ENCODE results near the gene SIGLEC11. TPM values are rescaled to one million over a fixed set of nuclear protein-coding genes. Genes with fewer than 3 reads are reported as not detected.

Gene SIGLEC11
- total and polyA plus RNA-seq, 4 donors, result 0.49 to 8.9 (median 3.3) TPM

DNA sequence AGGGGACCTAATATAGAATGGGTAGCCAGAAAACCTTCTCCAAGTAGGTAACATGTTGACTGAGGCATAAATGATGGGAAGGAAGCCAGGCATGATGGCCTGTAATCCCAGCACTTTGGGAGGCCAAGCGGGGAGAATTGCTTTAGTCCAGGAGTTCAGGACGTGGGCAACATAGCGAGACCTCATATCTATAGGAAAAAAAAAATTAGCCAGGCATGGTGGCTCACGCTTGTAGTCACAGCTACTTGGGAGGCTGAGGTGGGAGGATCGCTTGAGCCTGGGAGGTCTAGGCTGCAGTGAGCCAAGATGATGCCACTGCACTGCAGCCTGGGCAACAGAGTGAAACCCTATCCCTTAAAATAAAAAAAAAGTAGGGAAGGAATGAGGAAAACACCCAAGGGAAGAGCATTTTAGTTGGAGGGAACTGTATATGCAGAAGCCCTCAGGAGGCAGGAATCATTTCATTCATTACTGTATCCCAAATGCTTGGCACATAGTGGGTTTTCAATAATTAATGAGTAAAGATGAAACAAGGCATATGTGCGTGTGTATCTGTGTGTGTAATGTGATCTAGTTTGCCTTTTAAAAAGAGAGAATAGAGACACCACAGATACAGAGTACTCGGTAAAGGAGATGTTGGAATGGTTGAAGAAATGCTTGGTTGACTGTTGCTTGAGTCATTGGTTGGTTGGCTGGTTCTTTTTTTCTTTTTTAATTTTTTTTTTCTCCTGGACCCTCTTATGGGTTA, 29.5 kb downstream of the SIGLEC11 start:
- Histone ChIP-seq H3K27ac (ENCODE audit: low read depth in 1 of 2, low read length in 2 of 2) (peak overlapping the region in 1 of 2 donors; percentile 32), H3K36me3 (ENCODE audit: control insufficient read depth in 4 of 4, insufficient read depth in 3 of 4, low read depth in 1 of 4, low read length in 3 of 4) (peaks cover 3 to 17% (median 7%) of the 10 kb centered on the region in 4 donors), H3K4me1 (ENCODE audit: control insufficient read depth in 4 of 4, insufficient read depth in 4 of 4, low read length in 3 of 4) (peaks cover 6 to 34% (median 17%) of the 10 kb centered on the region in 4 donors), H3K9ac (ENCODE audit: low read depth in 1 of 2, low read length in 2 of 2) (no peak overlapping the region), H3K4me3 (ENCODE audit: low read depth in 1 of 3, low read length in 3 of 3) (peak overlapping the region; percentile 92 to 97 (median 95)), H3K27me3 (ENCODE audit: control insufficient read depth in 4 of 4, insufficient read depth in 4 of 4, low read length in 3 of 4) (no peaks in the 10 kb centered on the region), H3K9me3 (ENCODE audit: control insufficient read depth in 4 of 4, low read length in 3 of 4) (no peaks in the 10 kb centered on the region)
- no peak for DNase-seq (ENCODE audit: low spot score)
- TF ChIP-seq, protein P1, sequence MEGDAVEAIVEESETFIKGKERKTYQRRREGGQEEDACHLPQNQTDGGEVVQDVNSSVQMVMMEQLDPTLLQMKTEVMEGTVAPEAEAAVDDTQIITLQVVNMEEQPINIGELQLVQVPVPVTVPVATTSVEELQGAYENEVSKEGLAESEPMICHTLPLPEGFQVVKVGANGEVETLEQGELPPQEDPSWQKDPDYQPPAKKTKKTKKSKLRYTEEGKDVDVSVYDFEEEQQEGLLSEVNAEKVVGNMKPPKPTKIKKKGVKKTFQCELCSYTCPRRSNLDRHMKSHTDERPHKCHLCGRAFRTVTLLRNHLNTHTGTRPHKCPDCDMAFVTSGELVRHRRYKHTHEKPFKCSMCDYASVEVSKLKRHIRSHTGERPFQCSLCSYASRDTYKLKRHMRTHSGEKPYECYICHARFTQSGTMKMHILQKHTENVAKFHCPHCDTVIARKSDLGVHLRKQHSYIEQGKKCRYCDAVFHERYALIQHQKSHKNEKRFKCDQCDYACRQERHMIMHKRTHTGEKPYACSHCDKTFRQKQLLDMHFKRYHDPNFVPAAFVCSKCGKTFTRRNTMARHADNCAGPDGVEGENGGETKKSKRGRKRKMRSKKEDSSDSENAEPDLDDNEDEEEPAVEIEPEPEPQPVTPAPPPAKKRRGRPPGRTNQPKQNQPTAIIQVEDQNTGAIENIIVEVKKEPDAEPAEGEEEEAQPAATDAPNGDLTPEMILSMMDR (IDR thresholded peaks at IDR 0.05; ENCODE audit: low read depth, low read length, missing input control), result no peak
- TF ChIP-seq EGR1 (IDR thresholded peaks at IDR 0.05; ENCODE audit: low read depth in 2 of 2) (no peak), FOXA2 (IDR thresholded peaks at IDR 0.05) (no peak), FOXA1 (IDR thresholded peaks at IDR 0.05) (no peak), RAD21 (IDR thresholded peaks at IDR 0.05) (no peak), SP1 (IDR thresholded peaks at IDR 0.05) (no peak)
- 84% methylated on average over 7 of the region's 7 CpGs for WGBS

DNA sequence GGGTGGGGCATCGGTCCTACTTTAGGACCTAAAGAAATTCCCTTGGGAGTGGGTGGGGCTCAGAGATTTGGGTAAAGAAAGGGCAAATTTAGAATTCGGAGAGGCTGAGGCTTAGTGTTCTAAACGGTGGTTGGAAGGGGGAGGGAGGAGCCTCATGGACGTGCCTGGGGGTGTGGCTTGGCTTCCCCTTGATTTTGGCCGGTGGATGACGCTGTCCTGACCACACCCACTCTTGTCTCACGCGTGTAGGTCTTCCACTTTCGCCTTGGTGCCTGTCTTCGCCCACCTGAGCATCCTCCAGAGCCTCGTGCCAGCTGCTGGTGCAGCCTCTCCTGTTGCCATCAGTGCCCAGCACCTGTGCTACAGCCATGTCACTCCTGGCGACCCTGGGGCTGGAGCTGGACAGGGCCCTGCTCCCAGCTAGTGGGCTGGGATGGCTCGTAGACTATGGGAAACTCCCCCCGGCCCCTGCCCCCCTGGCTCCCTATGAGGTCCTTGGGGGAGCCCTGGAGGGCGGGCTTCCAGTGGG, 30.4 kb downstream of the SIGLEC11 start:
- H3K9ac ChIP-seq (ENCODE audit: low read depth in 1 of 2, low read length in 2 of 2), result no peak overlapping the region
- TF ChIP-seq RXRA (IDR thresholded peaks at IDR 0.05) (no peak), FOXA2 (IDR thresholded peaks at IDR 0.05) (no peak)
- TF ChIP-seq, protein P1 (IDR thresholded peaks at IDR 0.05; ENCODE audit: low read depth, low read length, missing input control), result no peak
- TF ChIP-seq, protein P2, sequence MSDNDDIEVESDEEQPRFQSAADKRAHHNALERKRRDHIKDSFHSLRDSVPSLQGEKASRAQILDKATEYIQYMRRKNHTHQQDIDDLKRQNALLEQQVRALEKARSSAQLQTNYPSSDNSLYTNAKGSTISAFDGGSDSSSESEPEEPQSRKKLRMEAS (IDR thresholded peaks at IDR 0.05), result no peak
- TF ChIP-seq, protein P3, sequence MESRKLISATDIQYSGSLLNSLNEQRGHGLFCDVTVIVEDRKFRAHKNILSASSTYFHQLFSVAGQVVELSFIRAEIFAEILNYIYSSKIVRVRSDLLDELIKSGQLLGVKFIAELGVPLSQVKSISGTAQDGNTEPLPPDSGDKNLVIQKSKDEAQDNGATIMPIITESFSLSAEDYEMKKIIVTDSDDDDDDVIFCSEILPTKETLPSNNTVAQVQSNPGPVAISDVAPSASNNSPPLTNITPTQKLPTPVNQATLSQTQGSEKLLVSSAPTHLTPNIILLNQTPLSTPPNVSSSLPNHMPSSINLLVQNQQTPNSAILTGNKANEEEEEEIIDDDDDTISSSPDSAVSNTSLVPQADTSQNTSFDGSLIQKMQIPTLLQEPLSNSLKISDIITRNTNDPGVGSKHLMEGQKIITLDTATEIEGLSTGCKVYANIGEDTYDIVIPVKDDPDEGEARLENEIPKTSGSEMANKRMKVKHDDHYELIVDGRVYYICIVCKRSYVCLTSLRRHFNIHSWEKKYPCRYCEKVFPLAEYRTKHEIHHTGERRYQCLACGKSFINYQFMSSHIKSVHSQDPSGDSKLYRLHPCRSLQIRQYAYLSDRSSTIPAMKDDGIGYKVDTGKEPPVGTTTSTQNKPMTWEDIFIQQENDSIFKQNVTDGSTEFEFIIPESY (IDR thresholded peaks at IDR 0.05), result no peak
- TF ChIP-seq, protein P4, sequence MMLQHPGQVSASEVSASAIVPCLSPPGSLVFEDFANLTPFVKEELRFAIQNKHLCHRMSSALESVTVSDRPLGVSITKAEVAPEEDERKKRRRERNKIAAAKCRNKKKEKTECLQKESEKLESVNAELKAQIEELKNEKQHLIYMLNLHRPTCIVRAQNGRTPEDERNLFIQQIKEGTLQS (IDR thresholded peaks at IDR 0.05), result no peak
- peak overlapping the region; percentile 92 to 97 (median 95) for H3K4me3 ChIP-seq (ENCODE audit: low read depth in 1 of 3, low read length in 3 of 3)
- peaks cover 3 to 17% (median 7%) of the 10 kb centered on the region in 4 donors for H3K36me3 ChIP-seq (ENCODE audit: control insufficient read depth in 4 of 4, insufficient read depth in 3 of 4, low read depth in 1 of 4, low read length in 3 of 4)
- H3K4me1 ChIP-seq (ENCODE audit: control insufficient read depth in 4 of 4, insufficient read depth in 4 of 4, low read length in 3 of 4), result peaks cover 6 to 34% (median 17%) of the 10 kb centered on the region in 4 donors
- H3K27me3 ChIP-seq (ENCODE audit: control insufficient read depth in 4 of 4, insufficient read depth in 4 of 4, low read length in 3 of 4), result no peaks in the 10 kb centered on the region
- WGBS, result 33% methylated on average over 15 of the region's 15 CpGs
- peak overlapping the region; percentile 93 to 96 for H3K27ac ChIP-seq (ENCODE audit: low read depth in 1 of 2, low read length in 2 of 2)
- no peaks in the 10 kb centered on the region for H3K9me3 ChIP-seq (ENCODE audit: control insufficient read depth in 4 of 4, low read length in 3 of 4)
- DNase-seq (ENCODE audit: low spot score), result no peak

All from liver (tissue), 9 donors.